ENCODE results near the gene ZNF136.

ZNF136 gene

DNA sequence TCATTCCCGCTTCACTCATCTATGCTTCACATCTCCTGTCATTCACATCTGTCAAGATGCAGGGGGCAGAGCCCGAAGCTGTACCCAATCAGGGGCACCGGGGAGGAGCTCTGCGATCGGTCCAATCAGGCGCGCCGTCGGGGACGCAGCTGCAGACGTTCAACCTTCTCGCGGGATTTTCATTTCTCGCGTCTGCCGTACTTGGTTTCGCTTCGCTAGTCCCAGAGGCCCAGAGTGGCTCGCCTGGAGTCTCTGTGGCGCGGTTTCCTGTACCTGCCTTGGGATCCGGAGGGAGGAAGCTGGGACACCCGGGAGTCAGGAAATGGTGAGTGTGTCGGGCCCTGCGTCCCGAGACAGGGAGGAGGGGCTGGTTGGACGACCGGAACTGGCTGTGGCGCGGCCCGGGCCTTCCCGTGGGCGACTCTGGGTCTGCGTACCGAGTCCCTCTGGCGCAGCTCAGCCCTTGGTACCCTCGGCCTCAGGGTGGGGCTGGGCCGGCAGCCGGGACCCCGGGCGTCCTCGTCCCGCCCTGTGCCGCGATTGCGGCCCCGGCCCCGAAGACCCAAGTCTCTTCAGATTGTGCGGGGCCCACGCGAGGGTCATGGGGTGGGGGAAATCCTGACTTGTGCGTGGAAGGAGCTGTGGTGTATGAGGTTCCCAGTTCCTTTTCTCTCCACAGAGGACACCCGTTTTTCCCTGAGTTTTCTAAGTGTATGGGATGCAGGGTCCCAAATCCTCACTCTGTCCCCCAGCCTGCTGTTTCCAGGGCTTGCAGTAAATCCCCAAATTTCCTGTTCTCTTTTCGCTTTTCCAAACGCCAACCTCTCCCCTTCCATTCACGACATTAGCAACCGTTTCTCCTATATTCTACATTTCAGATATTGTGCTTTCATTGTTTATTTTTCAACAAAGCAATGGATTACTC is at the start of gene ZNF136:
Gene ZNF136 (plus strand): TSS at position 215 of the 925 bp plus-strand sequence. CDS start 108 bp downstream, at position 323.
- TF ChIP-seq, protein P1, sequence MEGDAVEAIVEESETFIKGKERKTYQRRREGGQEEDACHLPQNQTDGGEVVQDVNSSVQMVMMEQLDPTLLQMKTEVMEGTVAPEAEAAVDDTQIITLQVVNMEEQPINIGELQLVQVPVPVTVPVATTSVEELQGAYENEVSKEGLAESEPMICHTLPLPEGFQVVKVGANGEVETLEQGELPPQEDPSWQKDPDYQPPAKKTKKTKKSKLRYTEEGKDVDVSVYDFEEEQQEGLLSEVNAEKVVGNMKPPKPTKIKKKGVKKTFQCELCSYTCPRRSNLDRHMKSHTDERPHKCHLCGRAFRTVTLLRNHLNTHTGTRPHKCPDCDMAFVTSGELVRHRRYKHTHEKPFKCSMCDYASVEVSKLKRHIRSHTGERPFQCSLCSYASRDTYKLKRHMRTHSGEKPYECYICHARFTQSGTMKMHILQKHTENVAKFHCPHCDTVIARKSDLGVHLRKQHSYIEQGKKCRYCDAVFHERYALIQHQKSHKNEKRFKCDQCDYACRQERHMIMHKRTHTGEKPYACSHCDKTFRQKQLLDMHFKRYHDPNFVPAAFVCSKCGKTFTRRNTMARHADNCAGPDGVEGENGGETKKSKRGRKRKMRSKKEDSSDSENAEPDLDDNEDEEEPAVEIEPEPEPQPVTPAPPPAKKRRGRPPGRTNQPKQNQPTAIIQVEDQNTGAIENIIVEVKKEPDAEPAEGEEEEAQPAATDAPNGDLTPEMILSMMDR (IDR thresholded peaks at IDR 0.05; ENCODE audit: insufficient read depth, low read depth, low read length, missing control alignments) = no peak
- H3K4me3 ChIP-seq (ENCODE audit: low read length) = peak within 1 kb of the TSS; percentile 83
- peak; percentile 98 for DNase-seq (ENCODE audit: low read depth)

- TF ChIP-seq, protein P1 (IDR thresholded peaks at IDR 0.05; ENCODE audit: insufficient read depth, low read depth, low read length, missing control alignments) = no peak
- H3K4me3 ChIP-seq (ENCODE audit: low read length) = no peak overlapping the region
- no peak for DNase-seq (ENCODE audit: low read depth)
These were observed 49.8 kb upstream of the ZNF136 start for GRCh38 chr19:12113121-12113520.

GRCh38 chr19:12117201-12117970 is 45.5 kb upstream of the ZNF136 start:
- TF ChIP-seq, protein P1 (IDR thresholded peaks at IDR 0.05; ENCODE audit: insufficient read depth, low read depth, low read length, missing control alignments) = no peak
- no peak overlapping the region for H3K4me3 ChIP-seq (ENCODE audit: low read length)

DNA sequence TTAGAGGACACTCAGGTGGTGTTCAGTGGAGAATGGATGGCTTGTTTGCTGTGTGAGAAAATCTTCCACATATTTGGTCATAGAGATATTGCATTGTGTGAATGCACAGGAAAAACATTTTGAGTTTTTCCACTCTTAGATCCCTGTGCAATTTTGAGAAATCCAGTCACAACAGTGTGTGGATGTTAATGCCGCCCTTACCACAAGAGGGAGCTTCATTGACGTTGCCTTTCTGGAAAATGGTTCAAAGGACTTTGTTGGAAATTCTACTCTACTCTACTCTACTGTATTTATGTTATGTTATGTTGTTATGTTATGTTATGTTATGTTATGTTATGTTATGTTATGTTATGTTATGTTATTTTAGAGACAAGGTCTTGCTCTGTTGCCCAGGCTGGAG is 36.2 kb upstream of the ZNF136 start:
- TF ChIP-seq, protein P1 (IDR thresholded peaks at IDR 0.05; ENCODE audit: insufficient read depth, low read depth, low read length, missing control alignments) = peak; percentile 37
- H3K4me3 ChIP-seq (ENCODE audit: low read length) = no peak overlapping the region
- DNase-seq (ENCODE audit: low read depth) = peak; percentile 18

More at GRCh38 chr19:12117201-12117970, 45.5 kb upstream of the ZNF136 start:
- DNase-seq (ENCODE audit: low read depth) = no peak

- TF ChIP-seq, protein P1 (IDR thresholded peaks at IDR 0.05; ENCODE audit: insufficient read depth, low read depth, low read length, missing control alignments) = no peak
- no peak overlapping the region for H3K4me3 ChIP-seq (ENCODE audit: low read length)
- DNase-seq (ENCODE audit: low read depth) = no peak
These were observed 29.8 kb upstream of the ZNF136 start for GRCh38 chr19:12133069-12133468.

DNA sequence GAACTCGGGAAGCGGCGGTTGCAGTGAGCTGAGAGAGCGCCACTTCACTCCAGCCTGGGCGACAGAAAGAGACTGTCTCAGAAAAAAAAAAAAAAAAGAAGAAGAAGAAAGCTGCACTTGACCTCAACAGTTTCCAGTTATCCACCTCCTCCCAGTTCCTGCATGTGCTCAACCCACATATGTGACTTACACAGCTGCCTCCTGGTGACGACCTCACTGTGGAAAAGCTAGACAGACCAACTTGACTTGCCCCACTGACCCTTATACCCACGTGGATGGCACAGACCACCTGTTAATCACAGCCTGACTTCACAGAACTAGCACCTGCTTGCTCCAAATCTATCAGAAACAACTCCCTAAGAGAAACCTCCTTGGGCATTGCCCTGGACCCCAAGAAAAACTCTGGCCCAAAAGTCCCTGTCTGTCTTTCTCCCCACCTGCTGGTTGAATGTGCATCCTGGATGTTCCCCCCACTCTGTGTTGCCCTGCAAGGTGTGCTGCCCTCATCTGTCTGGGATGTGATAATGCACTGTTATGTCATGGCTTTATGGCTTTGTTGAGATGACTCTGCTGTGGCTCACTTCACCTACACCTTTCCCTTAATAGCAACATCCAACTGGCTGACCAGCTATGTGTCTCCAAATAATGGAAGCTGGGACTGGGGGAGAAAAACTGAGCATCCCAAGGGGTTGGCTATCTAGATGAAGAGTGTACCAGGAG is 25.5 kb upstream of the ZNF136 start:
- DNase-seq (ENCODE audit: low read depth) = no peak
- TF ChIP-seq, protein P1 (IDR thresholded peaks at IDR 0.05; ENCODE audit: insufficient read depth, low read depth, low read length, missing control alignments) = no peak

More for the DNA sequence above, 25.5 kb upstream of the ZNF136 start:
- no peak overlapping the region for H3K4me3 ChIP-seq (ENCODE audit: low read length)
